Right lobe of liver (tissue), 6 donors: ENCODE data around the gene RAI1. TPM values are rescaled to one million over a fixed set of nuclear protein-coding genes. Genes with fewer than 3 reads are reported as not detected.
A peak's percentile ranks its signal among the peaks of the same experiment; 100 is the strongest.

ENCODE experiments used
- ATAC-seq, 4 donors: fragments of 200-7000 bp; cut with Tn5 transposase; one replicate each; pipeline ENCODE4 v1.9.1; 2020; ENCODE audit warnings: mild to moderate bottlenecking in 4 of 4, moderate library complexity in 4 of 4
- DNase-seq, 3 donors: peaks; one replicate each; pipeline ENCODE4 v3.0.0-alpha.2; 2020
- H3K27ac ChIP-seq, 3 donors: fragments of 200-600 bp; one replicate each; pipeline ENCODE4 v1.8.0; 2022
- H3K27me3 ChIP-seq, 2 donors: fragments of 200-600 bp; one replicate each; pipeline ENCODE4 v1.8.0; 2022
- H3K36me3 ChIP-seq, 4 donors: fragments of 200-600 bp; sonication (generic) in 1 of 4; one replicate each; pipeline versions ENCODE4 v1.5.1 to v1.8.0; 2017 to 2022; ENCODE audit warnings: control low read depth in 1 of 4
- H3K4me1 ChIP-seq, 4 donors: fragments of 200-600 bp; sonication (generic) in 1 of 4; one replicate each; pipeline versions ENCODE4 v1.5.1 to v1.8.0; 2017 to 2022; ENCODE audit warnings: control low read depth in 1 of 4
- H3K4me3 ChIP-seq, 3 donors: fragments of 200-600 bp; one replicate each; pipeline ENCODE4 v1.8.0; 2022
- H3K9me3 ChIP-seq, 4 donors: fragments of 200-600 bp; sonication (generic) in 1 of 4; one replicate each; pipeline versions ENCODE4 v1.5.1 to v1.8.0; 2017 to 2022; ENCODE audit warnings: control low read depth in 1 of 4
- CTCF ChIP-seq, 4 donors: fragments of 200-600 bp in 3 of 4; fragments of 450-650 bp in 1 of 4; IDR thresholded peaks; one replicate each; pipeline versions ENCODE4 v1.5.1 to v1.8.0; 2016 to 2022; ENCODE audit warnings: antibody characterized with exemption in 4 of 4, mild to moderate bottlenecking in 2 of 4
- POLR2A ChIP-seq: fragments of 450-650 bp; IDR thresholded peaks from one replicate; pipeline ENCODE4 v1.6.1; 2017; ENCODE audit warnings: antibody characterized with exemption, mild to moderate bottlenecking
- WGBS: methylation state at CpG from one replicate; pipeline ENCODE4 v1.1.6; 2018; ENCODE audit warnings: low coverage, low lambda C conversion rate; ENCODE audit not compliant: insufficient coverage; ENCODE audit errors: missing lambda C conversion rate; 5-methylcytosine and 5-hydroxymethylcytosine counted together
- intact Hi-C, 2 donors: fragments of 100-400 bp; cut with DNase I; formaldehyde crosslinking; loops; one replicate each; pipeline versions ENCODE4 v1.11.2 to v1.14.1; 2022
- total RNA-seq, 6 experiments: library from RNA; depleted of rRNA in 2 of 6; stranded (reverse); fragments of >200 nt in 2 of 6; fragmentation: NEBNext Ultra II Directional in 3 of 6; extraction: Animal tissue kit (Norgen Biotek cat#: 25700) in 3 of 6; gene quantifications; one replicate each; pipeline versions ENCODE4 v1.1.0 to v1.2.4, GENCODE V29; 2016 to 2023
- donor health status: DM: no; HTN: yes; CAD: no.
- donor health status: DM: no; HTN: no; CAD: no.
- donor health status: DM: no; HTN: no; CAD: no.
- donor health status: DM: no; HTN: yes; CAD: no.
- donor health status: DM: no; HTN: yes; CAD: no.

RAI1 gene
- total RNA-seq, 6 experiments from 2014 or later: 6.1 to 14.5 (median 8.4) TPM

- no peaks in the 10 kb centered on the region for H3K9me3 ChIP-seq
- TF ChIP-seq POLR2A: no peak
- TF ChIP-seq CTCF (IDR thresholded peaks at IDR 0.05): no peak
- H3K27ac ChIP-seq: peak overlapping the region in 2 of 3 donors; percentile 15 to 84
- peaks cover 3 to 50% (median 22%) of the 10 kb centered on the region in 4 donors for H3K36me3 ChIP-seq
- H3K4me3 ChIP-seq: peak overlapping the region in 2 of 3 donors; percentile 70 to 75
- H3K4me1 ChIP-seq: peaks cover 0 to 71% (median 22%) of the 10 kb centered on the region in 4 donors
- intact Hi-C loops: no loop called here
- H3K27me3 ChIP-seq: no peaks in the 10 kb centered on the region
- DNase-seq (no peak), ATAC-seq (no peak)
- WGBS: 50% methylated on average over 7 of the region's 10 CpGs
Observed at GRCh38 chr17:17820046-17820445, 138.8 kb downstream of the RAI1 start.

DNA sequence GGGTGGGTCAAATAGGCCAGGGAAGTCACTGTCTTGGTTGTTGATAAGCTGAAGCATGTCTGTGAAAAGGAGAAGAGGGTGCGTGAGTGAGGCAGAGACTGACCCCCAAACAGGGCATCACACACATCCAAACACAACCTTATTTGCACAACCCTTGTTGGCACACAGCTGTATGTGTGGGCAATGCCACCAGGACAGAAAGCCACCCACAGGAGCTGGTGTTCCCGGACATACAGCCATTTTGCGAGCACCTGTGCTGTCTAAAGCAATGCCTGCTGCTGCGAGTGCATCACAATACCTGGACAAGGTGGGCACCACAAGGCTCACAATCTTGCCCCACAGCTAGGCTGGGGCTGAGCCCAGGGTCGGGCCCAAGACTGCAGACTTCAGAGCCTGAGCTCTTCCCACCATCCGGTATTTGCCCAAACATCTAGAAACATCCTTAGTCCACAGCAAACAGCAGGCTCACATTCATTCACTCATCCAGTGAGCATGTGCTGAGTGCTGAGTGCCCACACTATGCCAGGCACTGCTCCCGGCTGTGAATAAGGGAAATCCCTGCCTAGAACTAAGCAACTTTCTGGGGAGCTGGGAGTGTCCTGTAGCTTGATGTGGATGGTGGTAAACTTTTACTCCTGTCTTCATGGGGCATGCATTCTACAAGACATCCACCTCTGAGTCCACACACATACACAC, 139.4 kb downstream of the RAI1 start:
- peak in 3 of 4 donors; percentile 2 to 4 (median 3) for ATAC-seq
- Histone ChIP-seq H3K27me3 (no peaks in the 10 kb centered on the region), H3K4me1 (peaks cover 0 to 73% (median 24%) of the 10 kb centered on the region in 4 donors), H3K4me3 (peak overlapping the region in 2 of 3 donors; percentile 70 to 75), H3K36me3 (peaks cover 3 to 45% (median 20%) of the 10 kb centered on the region in 4 donors), H3K9me3 (no peaks in the 10 kb centered on the region), H3K27ac (peak overlapping the region in 2 of 3 donors; percentile 24 to 84)
- no peak for DNase-seq
- TF ChIP-seq CTCF (IDR thresholded peaks at IDR 0.05) (no peak), POLR2A (no peak)
- WGBS: 29% methylated on average over 1 of the region's 7 CpGs
- intact Hi-C loops: no loop called here

GRCh38 chr17:17822189-17822588, 140.9 kb downstream of the RAI1 start:
- TF ChIP-seq POLR2A: peak; percentile 28
- no peak for TF ChIP-seq CTCF (IDR thresholded peaks at IDR 0.05)
- peaks cover 3 to 30% (median 15%) of the 10 kb centered on the region in 4 donors for H3K36me3 ChIP-seq
- no CpG with 5 or more reads among the region's 1 CpG for WGBS
- H3K4me3 ChIP-seq: peak overlapping the region; percentile 44 to 75 (median 70)
- intact Hi-C loops: no loop called here
- H3K4me1 ChIP-seq: peaks cover 2 to 79% (median 35%) of the 10 kb centered on the region in 4 donors
- no peaks in the 10 kb centered on the region for H3K9me3 ChIP-seq
- peak; percentile 74 to 90 (median 88) for DNase-seq
- no peaks in the 10 kb centered on the region for H3K27me3 ChIP-seq
- ATAC-seq: peak; percentile 22 to 30 (median 26)
- H3K27ac ChIP-seq: peak overlapping the region; percentile 52 to 84 (median 79)

GRCh38 chr17:17822616-17823015, 141.4 kb downstream of the RAI1 start:
- 20% methylated on average over 1 of the region's 3 CpGs for WGBS
- H3K4me1 ChIP-seq: peaks cover 2 to 79% (median 40%) of the 10 kb centered on the region in 4 donors
- DNase-seq: no peak
- intact Hi-C loops: no loop called here
- peaks cover 2 to 26% (median 13%) of the 10 kb centered on the region in 4 donors for H3K36me3 ChIP-seq
- H3K4me3 ChIP-seq: peak overlapping the region; percentile 44 to 75 (median 70)
- no peaks in the 10 kb centered on the region for H3K27me3 ChIP-seq
- TF ChIP-seq CTCF (IDR thresholded peaks at IDR 0.05) (no peak), POLR2A (no peak)
- peak overlapping the region; percentile 52 to 84 (median 79) for H3K27ac ChIP-seq
- no peaks in the 10 kb centered on the region for H3K9me3 ChIP-seq
- ATAC-seq: no peak
